NT2/D1 (cell line): ENCODE results near the gene ZNF408.

Experiments
- YY1 ChIP-seq: IDR thresholded peaks from 2 replicates; pipeline ENCODE4 v1.6.1; 2011; ENCODE audit not compliant: insufficient read length, insufficient read depth
- ZNF274 ChIP-seq: IDR thresholded peaks from 2 replicates; pipeline ENCODE4 v1.6.1; 2011; ENCODE audit warnings: mild to moderate bottlenecking, low read depth, low read length

- no peak for TF ChIP-seq YY1
- no peak for TF ChIP-seq ZNF274
These were observed 24.2 kb upstream of the ZNF408 start for GRCh38 chr11:46676436-46677158.
